Tibial nerve (tissue), 4 donors: ENCODE results near the gene WASF2. TPM values are rescaled to one million over a fixed set of nuclear protein-coding genes. Genes with fewer than 3 reads are reported as not detected.

Experiments
- DNase-seq, 2 donors: peaks; one replicate each; pipeline ENCODE4 v3.0.0-alpha.2; 2019; ENCODE audit warnings: low spot score in 2 of 2
- H3K27ac ChIP-seq, 4 donors: fragments of 200-600 bp; sonication (generic) in 3 of 4; one replicate each; pipeline ENCODE4 v1.5.1; 2017 to 2019; ENCODE audit warnings: mild to moderate bottlenecking in 1 of 4
- H3K27me3 ChIP-seq, 2 donors: fragments of 200-600 bp; sonication (generic) in 1 of 2; one replicate each; pipeline versions ENCODE4 v1.5.1 to v1.6.0; 2017 to 2019
- H3K36me3 ChIP-seq, 3 donors: fragments of 200-600 bp; sonication (generic); one replicate each; pipeline ENCODE4 v1.5.1; 2018 to 2019
- H3K4me1 ChIP-seq, 4 donors: fragments of 200-600 bp; sonication (generic) in 3 of 4; one replicate each; pipeline ENCODE4 v1.5.1; 2017 to 2019
- H3K4me3 ChIP-seq, 4 donors: fragments of 200-600 bp; sonication (generic) in 3 of 4; one replicate each; pipeline ENCODE4 v1.5.1; 2017 to 2019; ENCODE audit warnings: mild to moderate bottlenecking in 1 of 4, moderate library complexity in 1 of 4
- H3K9me3 ChIP-seq, 4 donors: fragments of 200-600 bp; sonication (generic) in 3 of 4; one replicate each; pipeline ENCODE4 v1.5.1; 2017 to 2019
- CTCF ChIP-seq, 5 experiments: fragments of 200-600 bp in 3 of 5; fragments of 450-650 bp in 2 of 5; sonication (generic) in 3 of 5; IDR thresholded peaks; one replicate each; pipeline ENCODE4 v1.5.1; 2016 to 2019; ENCODE audit warnings: antibody characterized with exemption in 5 of 5, mild to moderate bottlenecking in 3 of 5, moderate library complexity in 2 of 5
- EP300 ChIP-seq, 2 donors: sonication (generic); formaldehyde crosslinking; IDR thresholded peaks; one replicate each; pipeline ENCODE4 v1.6.1; 2017; ENCODE audit warnings: antibody characterized with exemption in 2 of 2, mild to moderate bottlenecking in 1 of 2
- POLR2A ChIP-seq, 2 donors: fragments of 450-650 bp; IDR thresholded peaks; one replicate each; pipeline ENCODE4 v1.6.1; 2017; ENCODE audit warnings: antibody characterized with exemption in 2 of 2, mild to moderate bottlenecking in 2 of 2, moderate library complexity in 2 of 2
- WGBS, 2 donors: methylation state at CpG; one replicate each; pipeline ENCODE4 v1.1.5; 2018; 5-methylcytosine and 5-hydroxymethylcytosine counted together
- total RNA-seq, 4 donors: library from RNA; depleted of rRNA; stranded (reverse); fragments of >200 nt; gene quantifications; one replicate each; pipeline ENCODE4 v1.1.0, GENCODE V29; 2016

Gene WASF2
- total RNA-seq, 4 donors from 2014 or later: 74.9 to 95.9 (median 83.4) TPM

- Histone ChIP-seq H3K27ac (peak overlapping the region in 1 of 4 donors; percentile 1), H3K4me3 (no peak overlapping the region), H3K9me3 (no peaks in the 10 kb centered on the region), H3K4me1 (peaks cover 0 to 63% (median 23%) of the 10 kb centered on the region in 4 donors), H3K27me3 (no peaks in the 10 kb centered on the region), H3K36me3 (peaks cover 0 to 25% (median 0%) of the 10 kb centered on the region in 3 donors)
- TF ChIP-seq POLR2A (IDR thresholded peaks at IDR 0.05): no peak
- TF ChIP-seq CTCF (IDR thresholded peaks at IDR 0.05): no peak
- no peak for TF ChIP-seq EP300 (IDR thresholded peaks at IDR 0.05)
- DNase-seq: no peak
- 45 to 49% methylated on average over 1 of the region's 1 CpG for WGBS, 2 donors
Observed at GRCh38 chr1:27444632-27445031, 45.3 kb downstream of the WASF2 start.

GRCh38 chr1:27439150-27439549, 50.8 kb downstream of the WASF2 start:
- Histone ChIP-seq H3K4me3 (no peak overlapping the region), H3K27ac (peak overlapping the region in 1 of 4 donors; percentile 90), H3K27me3 (no peaks in the 10 kb centered on the region), H3K36me3 (peaks cover 0 to 13% (median 0%) of the 10 kb centered on the region in 3 donors), H3K9me3 (no peaks in the 10 kb centered on the region), H3K4me1 (peaks cover 0 to 69% (median 50%) of the 10 kb centered on the region in 4 donors)
- no peak for DNase-seq
- TF ChIP-seq POLR2A (IDR thresholded peaks at IDR 0.05) (no peak), CTCF (IDR thresholded peaks at IDR 0.05) (no peak), EP300 (IDR thresholded peaks at IDR 0.05) (no peak)
- WGBS, 2 donors: 47 to 49% methylated on average over 2 of the region's 2 CpGs

- 76 to 95% methylated on average over 1 of the region's 1 CpG for WGBS, 2 donors
- DNase-seq: no peak
- peaks cover 0 to 13% (median 0%) of the 10 kb centered on the region in 3 donors for H3K36me3 ChIP-seq
- peaks cover 0 to 69% (median 54%) of the 10 kb centered on the region in 4 donors for H3K4me1 ChIP-seq
- no peak overlapping the region for H3K4me3 ChIP-seq
- H3K9me3 ChIP-seq: no peaks in the 10 kb centered on the region
- peak overlapping the region in 3 of 4 donors; percentile 4 to 90 (median 8) for H3K27ac ChIP-seq
- H3K27me3 ChIP-seq: no peaks in the 10 kb centered on the region
- TF ChIP-seq POLR2A (IDR thresholded peaks at IDR 0.05) (no peak), EP300 (IDR thresholded peaks at IDR 0.05) (no peak), CTCF (IDR thresholded peaks at IDR 0.05) (no peak)
Observed at GRCh38 chr1:27438621-27439061, 51.3 kb downstream of the WASF2 start.

- DNase-seq: peak in 1 of 2 donors; percentile 56
- Histone ChIP-seq H3K4me3 (peak overlapping the region in 1 of 4 donors; percentile 7), H3K9me3 (no peaks in the 10 kb centered on the region), H3K4me1 (peaks cover 0 to 86% (median 70%) of the 10 kb centered on the region in 4 donors), H3K27ac (peak overlapping the region in 3 of 4 donors; percentile 58 to 90 (median 76)), H3K27me3 (no peaks in the 10 kb centered on the region), H3K36me3 (peaks cover 0 to 8% (median 0%) of the 10 kb centered on the region in 3 donors)
- TF ChIP-seq POLR2A (IDR thresholded peaks at IDR 0.05) (peak; percentile 6 to 39), EP300 (IDR thresholded peaks at IDR 0.05) (peak in 1 of 2 donors; percentile 70), CTCF (IDR thresholded peaks at IDR 0.05) (no peak)
- 27 to 32% methylated on average over 5 of the region's 5 CpGs for WGBS, 2 donors
Observed at GRCh38 chr1:27436204-27437159, 53.5 kb downstream of the WASF2 start.
